Measurements from ENCODE around the gene GPR156.

GRCh38 chr3:120192159-120192558 lies 92.9 kb downstream of the GPR156 start:
- TF ChIP-seq CTCF (IDR thresholded peaks at IDR 0.05) (no peak), POLR2AphosphoS5 (IDR thresholded peaks at IDR 0.05) (no peak)

Data from breast epithelium (tissue), 3 donors.